HepG2 (cell line): ENCODE results near the gene TTC4. TPM values are rescaled to one million over a fixed set of nuclear protein-coding genes. Genes with fewer than 3 reads are reported as not detected.
A peak's percentile ranks its signal among the peaks of the same experiment; 100 is the strongest.

ENCODE experiments used
- BCL3 ChIP-seq: sonication (generic); formaldehyde crosslinking; IDR thresholded peaks from 2 replicates; pipeline ENCODE4 v1.5.1; 2020; ENCODE audit warnings: mild to moderate bottlenecking, missing genetic modification reagents, moderate library complexity
- CBX2 ChIP-seq, 2 experiments: fragments of 200-600 bp in 1 of 2; sonication (generic); formaldehyde crosslinking in 1 of 2; IDR thresholded peaks; 2 replicates each; pipeline versions ENCODE4 v1.7.0 to v1.8.1; 2018 to 2022; ENCODE audit warnings: low read depth in 2 of 2, low read length in 1 of 2, mild to moderate bottlenecking in 1 of 2, missing genetic modification reagents in 1 of 2
- ELF4 ChIP-seq: sonication (generic); formaldehyde crosslinking; IDR thresholded peaks from 2 replicates; pipeline ENCODE4 v1.5.0; 2020; ENCODE audit warnings: missing genetic modification reagents, mild to moderate bottlenecking, moderate library complexity, borderline replicate concordance
- FOXC1 ChIP-seq: sonication (generic); formaldehyde crosslinking; IDR thresholded peaks from 2 replicates; pipeline ENCODE4 v1.8.0; 2022; ENCODE audit warnings: mild to moderate bottlenecking, missing genetic modification reagents, borderline replicate concordance
- JUND ChIP-seq: sonication (generic); formaldehyde crosslinking; IDR thresholded peaks from 2 replicates; pipeline ENCODE4 v1.8.0; 2022; ENCODE audit warnings: mild to moderate bottlenecking, missing genetic modification reagents
- MAZ ChIP-seq, 2 experiments: sonication (generic) in 1 of 2; formaldehyde crosslinking in 1 of 2; IDR thresholded peaks; 2 replicates each; pipeline versions ENCODE4 v1.5.0 to v1.6.1; 2012 to 2020; ENCODE audit warnings: low read depth in 2 of 2, mild to moderate bottlenecking in 2 of 2, borderline replicate concordance in 1 of 2, improper control_type of control experiment in 1 of 2, low read length in 1 of 2, missing genetic modification reagents in 1 of 2, moderate library complexity in 1 of 2
- POGK ChIP-seq: sonication (generic); formaldehyde crosslinking; conservative IDR thresholded peaks from 2 replicates; pipeline ENCODE4 v1.8.0; 2022; ENCODE audit warnings: mild to moderate bottlenecking, moderate library complexity, missing genetic modification reagents
- RFX3 ChIP-seq: IDR thresholded peaks from 2 replicates; pipeline ENCODE4 v1.6.1; 2016; ENCODE audit warnings: missing biosample characterization, missing genetic modification reagents
- SMARCE1 ChIP-seq: fragments of 450-650 bp; IDR thresholded peaks from 2 replicates; pipeline ENCODE4 v1.6.1; 2017; ENCODE audit warnings: borderline replicate concordance
- SNAPC2 ChIP-seq: sonication (generic); formaldehyde crosslinking; IDR thresholded peaks from 2 replicates; pipeline ENCODE4 v1.8.1; 2022; ENCODE audit warnings: mild to moderate bottlenecking, missing genetic modification reagents
- SOX13 ChIP-seq, 3 experiments: fragments of 450-650 bp in 1 of 3; sonication (generic) in 1 of 3; formaldehyde crosslinking in 1 of 3; IDR thresholded peaks in 2 of 3; conservative IDR thresholded peaks in 1 of 3; 2 replicates each; pipeline versions ENCODE4 v1.5.0 to v1.6.1; 2016 to 2020; ENCODE audit warnings: antibody characterized with exemption in 1 of 3, mild to moderate bottlenecking in 1 of 3, missing compliant biosample characterization in 1 of 3, missing genetic modification reagents in 1 of 3, moderate library complexity in 1 of 3
- ZNF142 ChIP-seq: sonication (generic); formaldehyde crosslinking; IDR thresholded peaks from 2 replicates; pipeline ENCODE4 v1.4.0; 2020; ENCODE audit warnings: missing genetic modification reagents
- ZNF331 ChIP-seq: sonication (generic); formaldehyde crosslinking; IDR thresholded peaks from 2 replicates; pipeline ENCODE4 v1.4.0; 2020; ENCODE audit warnings: missing genetic modification reagents
- ZNF414 ChIP-seq: sonication (generic); formaldehyde crosslinking; IDR thresholded peaks from 2 replicates; pipeline ENCODE4 v1.5.0; 2020; ENCODE audit warnings: missing genetic modification reagents
- ZNF501 ChIP-seq: sonication (generic); formaldehyde crosslinking; IDR thresholded peaks from 2 replicates; pipeline ENCODE4 v1.5.1; 2020; ENCODE audit warnings: mild to moderate bottlenecking, moderate library complexity, missing genetic modification reagents
- ZNF556 ChIP-seq: sonication (generic); formaldehyde crosslinking; IDR thresholded peaks from 2 replicates; pipeline ENCODE4 v1.4.0; 2020; ENCODE audit warnings: mild to moderate bottlenecking, missing genetic modification reagents, borderline replicate concordance
- polyA plus RNA-seq, 8 experiments: library from polyadenylated mRNA; depleted of rRNA in 3 of 8; stranded (reverse) in 7 of 8; unstranded in 1 of 8; fragments of >200 nt; fragmentation: Illumina TruSeq in 4 of 8; extraction: Trizol in 4 of 8; gene quantifications; 2 replicates each; pipeline versions ENCODE4 v1.2.1 to v1.2.3, GENCODE V29; 2011 to 2016; ENCODE audit warnings: low read depth in 4 of 8, missing spikeins in 1 of 8, mixed read lengths in 1 of 8; ENCODE audit not compliant: insufficient read depth in 1 of 8
- total RNA-seq, 5 experiments: library from RNA; depleted of rRNA; stranded (reverse); fragments of >200 nt; fragmentation: Illumina TruSeq; extraction: Trizol; gene quantifications; 2 replicates each; pipeline ENCODE4 v1.2.3, GENCODE V29; 2016; ENCODE audit warnings: low read depth in 1 of 5

TTC4 gene
- total and polyA plus RNA-seq, 2 of the 13 experiments (the other 11 are each of a cell fraction or from before 2014, with no cell fraction given): 13.1 to 24.7 TPM

GRCh38 chr1:54715493-54716298, at the start of gene TTC4 (continued):
- TF ChIP-seq ZNF142 (CRISPR knock-in tag): peak; percentile 49; the same call in 1 of the 2 replicates
- peak; percentile 91; the same call in 1 of the 2 replicates for TF ChIP-seq ZNF331 (CRISPR knock-in tag)
- no peak for TF ChIP-seq JUND
- TF ChIP-seq ZNF501 (CRISPR knock-in tag): peak; percentile 65
- peak; percentile 50; the same call in 1 of the 2 replicates for TF ChIP-seq ELF4
- peak; percentile 89; the same call in 1 of the 2 replicates for TF ChIP-seq POGK
- 0 out of 2 replicates have a peak, but pooled peaks have one; percentile 62 for TF ChIP-seq FOXC1 (CRISPR knock-in tag)
- TF ChIP-seq SOX13 (IDR thresholded peaks at IDR 0.05): peak; percentile 24; the same call in 1 of the 2 replicates
- TF ChIP-seq SOX13 (CRISPR knock-in tag; conservative IDR thresholded peaks at IDR 0.05 in 1 of 2, IDR thresholded peaks at IDR 0.05 in 1 of 2): peak in 1 of 2 experiments; percentile 62; a peak in 2 of 4 replicates
- TF ChIP-seq BCL3 (CRISPR knock-in tag): peak; percentile 80
- peak; percentile 49; the same call in 1 of the 2 replicates for TF ChIP-seq MAZ (IDR thresholded peaks at IDR 0.05; ENCODE audit: borderline replicate concordance, low read depth, low read length)
- peak; percentile 92 for TF ChIP-seq MAZ (CRISPR knock-in tag; IDR thresholded peaks at IDR 0.05; ENCODE audit: low read depth)
- peak; percentile 58; the same call in 1 of the 2 replicates for TF ChIP-seq ZNF556 (CRISPR knock-in tag)
- no peak for TF ChIP-seq CBX2 (IDR thresholded peaks at IDR 0.05; ENCODE audit: low read depth, low read length)
- TF ChIP-seq CBX2 (CRISPR knock-in tag; IDR thresholded peaks at IDR 0.05; ENCODE audit: low read depth): no peak
- TF ChIP-seq SNAPC2: 0 out of 2 replicates have a peak, but pooled peaks have one; percentile 68
- no peak for TF ChIP-seq SMARCE1
- no peak for TF ChIP-seq RFX3
- peak; percentile 81; the same call in 1 of the 2 replicates for TF ChIP-seq ZNF414
